ENCODE data around the gene PCNX3. TPM values are rescaled to one million over a fixed set of nuclear protein-coding genes. Genes with fewer than 3 reads are reported as not detected.
A peak's percentile ranks its signal among the peaks of the same experiment; 100 is the strongest.

Gene PCNX3
- total and polyA plus RNA-seq, 2 of the 13 experiments (the other 11 are each of a cell fraction or from before 2014, with no cell fraction given) = 16.2 to 23.0 TPM

GRCh38 chr11:65569973-65570918, 45.3 kb upstream of the PCNX3 start, which contains the start of gene ZNRD2 (continued):
- TF ChIP-seq, protein P1, sequence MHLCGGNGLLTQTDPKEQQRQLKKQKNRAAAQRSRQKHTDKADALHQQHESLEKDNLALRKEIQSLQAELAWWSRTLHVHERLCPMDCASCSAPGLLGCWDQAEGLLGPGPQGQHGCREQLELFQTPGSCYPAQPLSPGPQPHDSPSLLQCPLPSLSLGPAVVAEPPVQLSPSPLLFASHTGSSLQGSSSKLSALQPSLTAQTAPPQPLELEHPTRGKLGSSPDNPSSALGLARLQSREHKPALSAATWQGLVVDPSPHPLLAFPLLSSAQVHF (CRISPR knock-in tag; IDR thresholded peaks at IDR 0.05) = no peak
- no peak; the same call in 1 of the 2 replicates for TF ChIP-seq ATF6 (CRISPR knock-in tag; conservative IDR thresholded peaks at IDR 0.05)
- peak; percentile 73; the same call in 1 of the 2 replicates for TF ChIP-seq ZNF235 (CRISPR knock-in tag; IDR thresholded peaks at IDR 0.05; ENCODE audit: borderline replicate concordance)
- TF ChIP-seq HNRNPLL (IDR thresholded peaks at IDR 0.05; ENCODE audit: low read depth, low read length, poor library complexity, severe bottlenecking) = peak; percentile 73
- TF ChIP-seq GABPB1 (CRISPR knock-in tag; IDR thresholded peaks at IDR 0.05) = peak; percentile 100
- TF ChIP-seq FOXA1 (IDR thresholded peaks at IDR 0.05) = no peak
- no peak for TF ChIP-seq FOXA1 (CRISPR knock-in tag; IDR thresholded peaks at IDR 0.05)
- peak; percentile 79; the same call in 1 of the 2 replicates for TF ChIP-seq ZNF839 (CRISPR knock-in tag; IDR thresholded peaks at IDR 0.05; ENCODE audit: borderline replicate concordance)
- TF ChIP-seq ZNF124 (CRISPR knock-in tag; IDR thresholded peaks at IDR 0.05) = no peak
- TF ChIP-seq NCOA5 (CRISPR knock-in tag; IDR thresholded peaks at IDR 0.05) = no peak
- TF ChIP-seq THRA (CRISPR knock-in tag; IDR thresholded peaks at IDR 0.05; ENCODE audit: borderline replicate concordance) = peak; percentile 86
- no peak; the same call in 1 of the 2 replicates for TF ChIP-seq TFDP1 (CRISPR knock-in tag; IDR thresholded peaks at IDR 0.05; ENCODE audit: borderline replicate concordance)
- TF ChIP-seq HIC2 (CRISPR knock-in tag; IDR thresholded peaks at IDR 0.05; ENCODE audit: low read depth) = no peak
- no peak for TF ChIP-seq IKZF1 (IDR thresholded peaks at IDR 0.05)
- no peak for TF ChIP-seq SNRNP70 (IDR thresholded peaks at IDR 0.05; ENCODE audit: low read depth, low read length)
- TF ChIP-seq ETV6 (CRISPR knock-in tag; conservative IDR thresholded peaks at IDR 0.05) = no peak
- peak; percentile 83 for TF ChIP-seq TARDBP (CRISPR knock-in tag; IDR thresholded peaks at IDR 0.05)
- TF ChIP-seq ZC3H13 (CRISPR knock-in tag; IDR thresholded peaks at IDR 0.05) = no peak; the same call in 1 of the 2 replicates
- TF ChIP-seq RAD21 (CRISPR knock-in tag; IDR thresholded peaks at IDR 0.05) = peak; percentile 87
- peak; percentile 91 for TF ChIP-seq ZBTB21 (CRISPR knock-in tag; IDR thresholded peaks at IDR 0.05)
- peak; percentile 12; the same call in 1 of the 2 replicates for TF ChIP-seq ATF7 (IDR thresholded peaks at IDR 0.05)
- peak; percentile 88 for TF ChIP-seq ATF7 (CRISPR knock-in tag; IDR thresholded peaks at IDR 0.05)
